NCI-H1436 treated with DMSO at 0.1 percent for 48 hours (cell line): Measurements from ENCODE around the gene PLCH1.

ENCODE experiments used
- DNase-seq: peaks from one replicate; lab custom pipeline; 2025; lab: John Stamatoyannopoulos, UW

PLCH1 gene

DNA sequence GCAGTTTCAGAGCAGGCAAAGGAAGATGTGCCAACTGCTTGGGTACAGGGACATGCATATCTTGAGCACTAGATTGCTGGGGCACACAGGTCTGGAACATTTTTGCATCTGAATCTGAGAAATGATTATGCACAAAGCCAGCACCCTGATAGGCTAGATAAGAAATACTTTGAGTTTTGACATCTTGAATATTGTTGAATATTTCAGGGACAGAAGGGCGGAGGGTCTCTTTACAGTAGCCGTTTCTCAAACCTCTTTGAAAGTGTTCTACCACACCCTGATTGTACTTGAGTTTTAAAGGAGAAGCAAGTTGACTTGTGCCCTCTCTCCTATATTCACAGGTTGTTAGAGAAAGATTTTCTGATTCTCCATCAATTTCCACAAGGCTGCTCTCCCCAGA is 263.3 kb downstream of the PLCH1 start:
- DNase-seq, result no peak

DNA sequence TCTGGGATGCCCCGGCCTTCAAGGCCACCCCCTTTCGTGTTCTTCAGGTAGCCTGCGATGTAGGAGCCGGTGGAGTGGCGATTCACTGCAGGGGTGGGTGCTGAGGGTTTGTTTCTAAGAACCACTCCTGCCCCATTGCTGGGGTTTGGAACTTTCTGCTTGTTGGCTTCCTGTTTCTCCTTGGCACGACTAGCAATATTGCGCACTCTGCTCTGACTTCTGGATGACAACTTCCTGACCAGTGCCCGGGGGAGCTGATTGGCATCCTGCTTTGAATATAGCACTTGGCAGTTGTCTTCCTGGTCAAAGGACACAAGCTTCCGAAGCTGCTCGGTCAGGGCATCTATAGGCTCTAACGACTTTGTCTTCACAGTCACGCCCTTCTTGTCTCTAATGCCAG is 263.8 kb downstream of the PLCH1 start:
- DNase-seq, result no peak

DNA sequence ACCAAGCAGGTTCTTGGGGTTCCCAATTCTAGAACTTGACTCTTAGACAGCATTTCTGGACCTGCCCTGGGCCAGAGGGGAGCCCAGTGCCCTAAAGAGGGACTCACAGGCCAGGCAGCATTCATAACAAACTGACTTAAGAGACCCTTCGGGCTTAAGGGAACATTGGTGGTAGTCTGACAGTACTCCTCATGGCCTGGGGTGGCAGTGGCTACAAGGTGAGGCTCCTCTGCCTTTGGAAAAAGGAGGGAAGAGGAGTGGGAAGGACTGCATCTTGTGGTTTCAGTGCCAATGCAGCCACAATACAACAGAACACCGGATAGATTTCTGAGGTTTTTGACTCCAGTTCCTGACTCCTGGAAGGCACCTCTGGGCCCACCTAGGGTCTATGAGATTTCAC is 279.2 kb downstream of the PLCH1 start:
- DNase-seq, result no peak

DNA sequence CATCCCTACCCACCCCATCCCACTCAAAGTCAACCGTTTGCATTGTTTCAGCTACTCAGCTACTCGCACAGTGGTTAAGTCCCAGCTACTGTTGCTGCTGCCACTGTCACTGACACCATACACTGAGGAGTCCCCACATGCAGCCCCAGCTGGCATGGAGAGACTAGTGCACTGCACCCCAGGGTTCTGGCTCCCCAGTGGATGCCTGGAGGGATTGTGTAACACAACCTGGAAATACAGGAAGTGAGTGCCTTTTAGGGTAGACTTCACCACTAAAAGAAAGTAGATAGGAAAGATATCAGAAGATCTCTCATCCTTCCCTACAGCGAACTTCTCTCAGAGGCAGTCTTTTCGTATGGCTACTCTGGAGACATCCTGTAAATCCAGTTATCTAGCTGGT is 282.2 kb downstream of the PLCH1 start:
- no peak for DNase-seq

DNA sequence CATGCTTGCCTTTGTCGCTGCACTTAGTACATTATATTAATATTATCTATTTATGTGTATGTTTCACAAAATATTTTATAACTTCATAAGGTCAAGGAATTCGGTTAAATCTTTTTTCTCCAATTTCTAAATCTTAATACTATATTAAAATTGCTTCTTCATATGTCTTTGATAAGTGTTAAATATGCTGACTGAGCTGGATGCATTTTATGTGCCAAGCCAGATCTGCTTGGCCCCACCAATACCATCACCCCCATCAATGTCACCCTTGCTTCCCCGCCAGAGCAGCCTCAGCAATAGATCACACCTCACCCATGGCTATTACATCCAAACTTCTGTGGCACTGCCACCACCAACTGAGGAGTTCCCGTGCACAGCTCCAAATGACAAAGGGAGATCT is 287.3 kb downstream of the PLCH1 start:
- no peak for DNase-seq

DNA sequence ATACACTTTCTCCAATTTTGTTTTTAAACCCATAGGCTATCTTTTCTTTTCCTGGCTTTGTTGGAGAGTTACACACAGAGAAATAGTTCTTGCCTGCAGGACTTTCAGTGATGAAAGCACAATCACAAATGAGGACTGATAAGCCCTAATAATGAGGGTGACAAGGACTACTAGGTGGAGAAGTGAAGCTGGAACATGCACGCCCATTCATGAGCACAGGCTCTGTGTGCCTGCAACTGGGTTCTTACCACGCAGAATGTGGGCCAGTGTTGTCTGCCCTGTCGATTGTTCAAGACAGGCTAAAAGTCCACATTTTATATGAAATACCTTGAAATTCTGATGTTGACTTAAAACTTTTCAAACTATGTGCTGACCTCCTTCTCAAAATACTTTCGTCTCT is 289.1 kb downstream of the PLCH1 start:
- no peak for DNase-seq

DNA sequence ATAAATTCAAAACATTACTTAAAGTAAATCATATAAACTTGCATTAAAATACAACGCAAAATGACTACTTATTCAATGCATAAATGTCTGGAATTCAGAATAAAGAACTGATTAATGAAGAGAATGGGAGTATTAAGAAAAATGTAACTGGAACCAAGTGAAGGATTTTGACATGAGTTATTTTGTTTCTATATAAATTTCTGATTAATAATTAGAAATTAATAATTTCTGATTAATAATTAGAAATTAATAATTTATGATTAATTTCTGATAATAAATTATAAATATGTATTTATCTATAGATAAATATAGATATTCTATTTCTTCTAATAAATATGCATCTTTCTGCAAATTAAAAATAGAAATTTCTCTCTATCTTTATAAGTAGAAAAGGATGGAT is 291.4 kb downstream of the PLCH1 start:
- DNase-seq, result no peak

DNA sequence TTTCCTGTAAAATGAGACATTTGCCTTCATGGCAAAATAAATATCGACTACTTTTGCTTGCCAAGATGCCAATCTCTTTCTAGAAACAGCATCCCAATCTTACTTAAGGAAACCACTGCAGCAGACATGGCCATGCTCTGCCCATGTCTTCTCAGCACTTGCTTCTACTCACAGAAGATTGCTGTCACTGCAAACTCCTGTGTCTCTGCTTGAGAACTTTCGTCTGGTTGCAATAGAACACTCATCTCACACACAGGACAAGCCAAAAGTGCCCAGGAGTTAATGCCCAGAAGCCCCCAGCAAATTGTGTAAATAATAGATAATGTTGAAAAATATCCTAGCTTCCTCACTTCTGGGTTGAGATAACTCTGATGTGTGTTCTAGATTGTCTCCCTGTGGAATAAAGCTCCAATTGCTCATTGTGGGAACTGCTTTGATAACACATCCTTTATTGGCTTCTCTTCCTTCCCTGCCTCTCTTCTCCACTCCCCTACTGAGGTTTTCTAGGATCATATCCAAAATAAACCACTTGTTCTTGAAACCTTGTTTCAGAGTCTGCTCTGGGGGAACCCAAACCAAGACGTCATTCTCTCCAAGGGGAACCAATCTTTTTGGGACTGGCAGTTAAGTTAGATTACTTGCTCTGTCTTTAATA is 295.1 kb downstream of the PLCH1 start:
- no peak for DNase-seq

DNA sequence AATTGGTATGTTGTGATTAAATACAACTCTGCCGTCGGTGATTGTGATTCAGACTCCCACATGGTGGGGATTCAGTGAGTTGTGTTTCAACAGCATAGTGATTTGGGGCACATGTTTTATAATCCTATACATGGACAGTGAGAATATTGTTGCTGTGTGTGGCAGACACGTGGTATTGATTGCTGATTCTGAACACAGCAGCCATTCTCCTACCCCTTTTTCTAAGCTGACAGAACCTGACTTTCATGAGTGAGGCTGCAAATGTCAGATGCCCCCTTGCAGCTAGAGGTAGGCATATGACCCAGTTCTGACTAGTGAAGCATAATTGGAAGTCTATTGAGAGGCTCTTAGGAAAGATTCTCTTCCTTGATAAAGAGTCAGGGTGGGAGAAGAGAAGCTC is 296.3 kb downstream of the PLCH1 start:
- DNase-seq, result no peak

DNA sequence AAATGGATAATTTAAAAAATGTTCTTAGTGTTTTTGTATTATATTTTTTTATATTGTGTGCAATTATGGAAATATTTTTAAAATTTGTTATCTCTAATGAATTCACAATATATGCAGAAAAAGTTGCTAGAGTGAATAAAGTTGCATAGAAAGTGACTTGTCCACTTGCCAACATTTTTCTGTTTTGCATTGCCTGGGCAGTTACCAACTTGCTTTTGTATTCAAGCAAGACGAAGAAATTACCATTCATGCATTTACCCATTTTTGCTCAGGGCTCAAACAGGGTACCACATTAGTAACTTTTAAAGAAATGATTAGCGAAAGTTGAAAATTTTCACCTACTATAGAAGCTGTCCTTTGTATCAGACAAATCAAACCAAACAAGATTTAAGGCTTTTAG is 298.5 kb downstream of the PLCH1 start:
- no peak for DNase-seq

DNA sequence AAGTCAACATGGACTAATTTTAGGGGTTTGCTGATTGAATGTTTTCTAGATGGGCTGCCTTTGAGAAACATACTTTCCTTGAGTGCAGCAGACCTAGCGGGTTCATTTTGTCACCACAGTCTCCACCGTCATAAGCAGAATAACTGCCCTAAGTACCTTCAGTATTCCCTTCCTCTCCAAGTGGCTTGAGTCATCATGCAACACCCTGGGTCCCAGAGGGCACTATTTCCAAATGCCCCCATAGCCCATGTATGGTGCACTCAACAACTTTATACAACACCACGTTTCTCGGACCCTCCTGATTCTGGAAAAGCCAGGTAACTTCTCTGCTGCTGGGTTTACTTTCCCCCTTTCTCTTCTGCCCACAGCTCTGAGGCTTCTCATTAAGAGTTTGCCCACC is 300.1 kb downstream of the PLCH1 start:
- DNase-seq, result no peak

DNA sequence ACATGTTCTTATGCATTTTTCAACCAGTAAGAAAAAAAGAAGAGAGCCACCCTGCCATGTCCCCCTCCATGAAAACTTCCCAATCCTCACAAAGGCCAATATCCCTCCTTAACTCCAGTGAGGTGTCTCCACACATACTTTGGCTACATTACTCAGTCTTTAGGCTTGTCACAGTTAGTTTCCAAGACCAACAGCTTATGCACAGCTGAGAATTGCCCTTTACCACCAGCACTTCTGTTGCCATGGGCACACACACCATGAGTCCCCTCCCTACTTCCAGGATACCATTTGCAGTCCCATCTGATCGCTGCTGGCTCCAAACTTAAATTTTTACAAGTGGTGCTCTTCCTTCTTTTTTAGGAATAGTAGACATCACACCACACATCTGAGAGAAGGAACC is 301.1 kb downstream of the PLCH1 start:
- no peak for DNase-seq

DNA sequence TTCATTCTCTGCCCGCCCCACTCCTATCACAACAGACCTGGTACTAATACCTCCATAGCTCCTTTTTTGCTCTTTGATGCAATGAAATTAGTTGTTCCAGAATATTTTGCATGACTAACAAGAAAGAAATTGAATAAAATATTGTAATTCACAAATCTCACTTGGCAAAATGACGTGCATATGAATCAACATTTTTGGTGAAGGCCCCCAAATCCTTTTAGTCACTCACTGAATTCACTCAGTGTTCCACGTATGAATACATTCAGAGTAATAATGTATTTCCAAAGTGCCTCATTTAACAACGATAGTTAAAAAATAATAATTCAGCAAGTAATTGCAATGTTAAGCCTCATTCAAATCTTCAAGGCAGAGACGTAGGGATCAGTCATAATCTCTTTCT is 302.8 kb downstream of the PLCH1 start:
- no peak for DNase-seq

DNA sequence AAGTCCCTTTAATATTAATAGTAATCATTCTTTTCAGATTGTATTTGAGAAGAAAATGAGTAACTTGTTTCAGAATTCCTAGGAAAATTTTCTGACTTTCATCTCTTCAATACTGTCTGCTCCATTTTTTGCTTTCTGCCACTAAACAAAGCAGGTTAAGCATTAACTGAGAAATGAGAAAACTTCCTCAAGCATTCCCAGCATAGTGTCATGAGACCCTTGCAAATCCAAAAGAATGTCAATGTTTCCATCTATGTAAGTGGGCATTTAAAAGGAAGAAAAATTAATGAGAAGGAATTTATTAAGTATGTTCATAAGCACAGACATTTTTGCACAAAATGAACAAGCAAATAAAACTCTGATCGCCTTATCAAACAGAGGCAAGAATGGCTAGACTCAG is 303.4 kb downstream of the PLCH1 start:
- no peak for DNase-seq

DNA sequence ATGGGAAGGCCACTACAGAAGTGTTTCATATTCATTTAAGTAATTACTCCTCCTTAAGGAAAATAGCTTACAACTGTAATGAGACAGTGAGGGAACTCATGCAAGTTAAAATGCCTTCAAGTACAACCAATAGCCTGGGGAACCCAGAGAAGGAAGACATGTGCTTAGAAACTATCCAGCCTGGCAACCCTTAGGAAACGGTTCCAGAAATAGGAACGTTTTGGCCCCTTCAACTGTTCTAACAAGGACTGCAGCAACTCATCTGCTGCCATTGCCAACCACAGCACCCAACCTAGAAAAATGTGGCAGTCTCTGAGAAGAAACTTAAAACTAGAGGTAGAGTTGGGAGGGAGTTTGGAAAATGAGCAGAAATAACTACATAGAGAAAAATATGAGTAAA is 303.8 kb downstream of the PLCH1 start:
- DNase-seq, result no peak

DNA sequence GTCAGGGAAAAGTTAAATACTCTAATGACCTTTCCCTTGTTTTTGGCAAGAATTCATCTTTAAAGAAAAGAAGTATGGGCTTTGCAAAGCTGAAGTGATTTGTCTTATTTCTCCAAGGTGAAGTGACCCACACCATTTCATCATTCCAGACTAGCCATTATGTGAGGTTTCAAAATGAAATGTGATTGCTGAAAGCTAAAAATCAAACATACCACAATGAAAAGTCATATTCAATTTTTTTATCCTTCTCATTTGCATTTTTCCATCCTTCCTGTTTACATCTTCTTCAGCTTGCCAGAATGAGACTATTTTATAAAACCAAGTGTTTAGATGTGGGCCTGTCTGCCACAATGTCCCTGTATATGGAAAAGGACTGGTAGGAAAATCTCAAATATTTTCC is 309.1 kb downstream of the PLCH1 start:
- no peak for DNase-seq

DNA sequence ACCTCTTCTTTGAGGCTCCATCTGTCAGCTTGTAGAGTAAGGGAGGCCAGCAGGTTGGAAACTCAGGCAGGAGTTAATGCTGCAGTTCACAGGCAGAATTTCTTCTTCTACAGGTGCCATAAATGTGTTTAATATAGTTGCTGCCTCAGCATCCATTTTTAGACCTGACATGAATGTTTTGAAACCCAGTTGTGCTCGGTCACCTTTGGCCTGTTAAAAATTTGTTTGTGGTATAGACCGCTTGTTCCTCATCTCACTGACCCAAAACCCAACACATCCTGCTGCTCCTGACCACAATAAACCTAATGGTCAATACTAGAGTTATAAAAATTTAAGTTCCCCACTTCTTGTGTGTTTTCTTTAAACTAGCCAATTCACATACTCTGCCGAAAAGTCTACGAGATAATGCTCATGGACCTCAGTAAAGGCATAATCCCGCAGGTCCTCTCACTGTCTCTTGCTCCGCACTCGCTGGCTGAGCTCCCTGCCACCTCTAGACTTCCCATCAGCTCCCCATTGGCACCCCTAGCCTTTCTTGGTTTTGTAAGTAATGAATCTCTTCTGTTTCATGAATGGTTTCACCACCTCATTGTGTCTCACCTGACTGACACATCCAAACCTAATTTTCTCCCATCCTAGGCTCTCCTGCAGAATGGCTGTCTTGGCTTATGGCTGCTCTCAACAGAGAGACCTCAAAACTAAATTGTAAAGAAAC is 312.9 kb downstream of the PLCH1 start:
- no peak for DNase-seq

DNA sequence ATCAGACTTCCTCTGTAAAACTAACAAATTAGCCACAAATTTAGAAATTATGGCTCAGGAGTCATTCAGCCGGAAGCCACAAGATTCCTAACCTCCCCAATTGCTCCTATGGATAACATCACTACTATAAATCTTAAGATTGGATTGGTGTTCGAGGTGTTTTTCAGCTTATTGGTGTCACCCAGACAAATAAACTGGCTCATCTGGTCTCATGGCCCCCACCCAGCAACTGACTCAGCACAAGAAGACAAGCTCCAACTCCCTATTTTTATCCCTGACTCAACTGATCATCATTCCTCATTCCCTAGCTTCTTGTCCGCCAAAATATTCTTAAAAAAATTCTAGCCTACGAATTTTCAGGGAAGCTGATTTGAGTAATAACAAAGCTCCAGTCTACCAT is 316.3 kb downstream of the PLCH1 start:
- DNase-seq, result no peak

DNA sequence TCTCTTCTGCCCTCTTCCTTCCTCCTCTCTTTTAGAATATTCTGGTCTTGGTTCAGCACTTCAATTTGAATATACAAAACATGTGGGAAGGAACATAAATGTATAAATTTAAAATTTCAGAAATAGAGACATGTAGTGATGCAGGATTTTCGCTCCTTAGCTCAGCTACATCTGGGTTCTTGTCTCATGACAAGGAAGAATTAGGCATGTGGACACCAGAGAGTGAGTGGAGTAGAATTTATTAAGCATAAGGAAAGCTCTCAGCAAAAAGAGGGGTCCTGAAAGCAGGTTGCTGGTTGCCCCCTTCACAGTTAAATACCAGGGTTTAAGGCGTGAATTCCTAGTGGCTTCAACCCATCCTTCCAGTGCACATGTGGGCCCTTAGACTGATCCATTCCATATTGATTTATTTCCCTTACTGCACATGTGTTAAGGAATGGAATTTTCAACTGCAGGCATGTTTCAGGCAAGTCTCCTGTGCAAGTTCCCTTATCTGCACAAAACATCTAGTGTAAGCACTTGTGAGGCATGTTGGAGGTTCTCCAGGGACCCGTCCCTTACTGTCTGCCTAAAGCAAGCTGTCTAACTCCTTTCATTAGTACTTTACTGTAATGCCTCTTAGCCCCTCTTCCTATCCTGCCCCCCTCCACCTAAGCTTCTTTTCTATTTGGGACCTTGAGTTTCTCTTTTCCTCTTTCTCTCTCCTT is 318.2 kb downstream of the PLCH1 start:
- DNase-seq, result no peak

DNA sequence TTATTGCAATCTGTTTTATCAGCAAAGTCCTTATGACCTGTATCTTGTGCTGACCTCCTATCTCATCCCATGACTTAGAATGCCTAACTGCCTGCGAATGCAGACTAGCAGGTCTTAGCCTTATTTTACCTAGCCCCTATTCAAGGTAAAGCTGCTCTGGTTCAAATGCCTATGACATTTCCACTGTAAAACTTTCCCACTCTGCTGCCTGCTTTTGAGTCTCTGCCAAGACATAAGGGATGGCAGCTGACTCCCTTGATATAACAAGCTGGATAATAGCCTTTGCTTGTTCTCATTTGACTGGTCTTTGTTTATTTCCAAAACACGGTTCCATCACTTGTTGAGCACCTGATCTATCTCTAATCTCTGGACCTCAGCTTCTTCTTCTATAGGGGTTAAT is 319.5 kb downstream of the PLCH1 start:
- DNase-seq, result no peak

DNA sequence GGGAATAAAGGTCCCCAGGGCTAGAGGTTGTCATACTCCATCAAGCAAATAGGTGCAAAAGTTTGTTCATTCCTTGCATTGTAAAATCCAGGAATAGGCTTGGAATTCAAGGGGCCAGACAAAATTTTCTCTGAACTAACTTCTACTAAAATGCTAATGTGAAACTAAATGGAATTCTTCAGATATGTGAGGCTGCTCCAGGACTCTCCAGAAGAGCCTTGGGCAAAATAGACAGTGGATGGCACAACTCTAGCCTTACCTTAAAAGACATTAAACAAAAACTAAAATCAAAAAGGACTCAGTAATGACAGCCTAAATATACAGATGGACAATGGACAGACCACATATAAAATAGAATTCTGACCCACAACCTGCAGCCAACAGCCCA is 320.6 kb downstream of the PLCH1 start:
- no peak for DNase-seq

DNA sequence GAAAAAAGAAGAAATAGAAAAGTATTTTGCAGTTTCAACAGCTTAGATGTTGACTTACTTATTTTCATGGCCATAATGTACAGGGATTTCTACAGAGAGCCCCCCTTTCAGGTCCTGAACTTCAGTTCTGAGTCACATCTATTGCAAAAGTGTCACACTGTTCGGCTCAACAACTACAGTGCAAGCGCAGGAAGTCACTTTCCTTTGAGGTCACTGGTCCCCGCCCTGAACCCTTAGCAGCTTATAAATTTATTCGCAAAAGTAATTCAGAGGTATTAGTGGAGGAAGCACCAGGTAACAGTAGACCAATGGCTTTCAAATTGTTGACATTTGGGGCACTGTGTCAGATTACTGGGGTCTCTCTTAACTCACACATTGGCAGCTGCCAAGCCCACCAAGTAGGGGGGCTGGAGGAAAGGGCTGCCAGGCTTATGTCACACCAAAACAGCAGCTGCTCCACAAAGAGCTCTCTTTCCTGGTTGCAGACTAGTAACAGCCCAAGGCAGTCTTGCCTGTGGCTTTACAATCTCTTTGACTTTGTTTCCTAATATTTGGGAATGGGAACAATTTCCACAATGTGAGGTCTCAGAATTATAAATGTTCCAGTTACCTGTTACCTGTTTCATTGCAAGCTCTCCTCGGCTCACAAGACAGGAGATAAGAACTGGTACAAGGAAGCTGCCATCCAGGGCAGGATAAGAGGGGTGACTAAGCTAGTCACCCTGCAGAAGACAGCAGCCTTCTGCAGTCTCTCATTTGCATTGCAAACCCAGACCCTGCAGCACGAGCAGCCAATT is 321.1 kb downstream of the PLCH1 start:
- DNase-seq, result no peak
